Measurements from ENCODE around the gene UBE2D2. TPM values are rescaled to one million over a fixed set of nuclear protein-coding genes. Genes with fewer than 3 reads are reported as not detected.

The UBE2D2 gene
- total RNA-seq, 1 donor from 2014 or later: 166 TPM

DNA sequence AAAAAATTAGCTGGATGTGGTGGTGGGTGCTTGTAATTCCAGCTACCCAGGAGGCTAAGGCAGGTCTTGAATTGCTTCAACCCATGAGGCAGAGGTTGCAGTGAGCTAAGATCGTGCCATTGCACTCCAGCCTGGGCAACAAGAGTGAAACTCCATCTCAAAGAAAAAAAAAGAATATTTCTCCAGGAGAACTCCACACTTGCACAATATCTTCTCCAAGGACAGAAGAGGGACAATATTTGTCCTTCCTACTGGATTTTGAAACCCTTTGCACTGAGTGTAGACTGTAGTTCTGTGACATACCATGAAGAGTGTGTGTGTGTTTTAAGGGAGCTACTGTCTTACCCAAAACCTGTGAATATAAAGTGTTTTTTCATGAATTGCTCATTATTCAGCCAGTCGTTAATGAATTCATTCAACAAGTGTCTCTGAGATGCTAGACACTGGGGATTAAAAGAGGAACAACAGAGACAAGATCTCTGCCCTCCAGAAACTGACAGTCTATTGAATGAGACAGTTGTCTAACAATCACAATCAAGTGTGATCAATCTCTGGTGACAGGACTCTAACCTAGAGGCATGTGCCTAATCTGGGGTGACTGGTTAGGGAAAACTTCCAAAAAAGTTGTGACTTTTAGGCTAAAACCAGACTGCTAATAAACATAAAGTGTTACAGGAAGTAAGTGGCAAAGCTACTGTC, 9.8 kb upstream of the UBE2D2 start:
- TF ChIP-seq, protein P1, sequence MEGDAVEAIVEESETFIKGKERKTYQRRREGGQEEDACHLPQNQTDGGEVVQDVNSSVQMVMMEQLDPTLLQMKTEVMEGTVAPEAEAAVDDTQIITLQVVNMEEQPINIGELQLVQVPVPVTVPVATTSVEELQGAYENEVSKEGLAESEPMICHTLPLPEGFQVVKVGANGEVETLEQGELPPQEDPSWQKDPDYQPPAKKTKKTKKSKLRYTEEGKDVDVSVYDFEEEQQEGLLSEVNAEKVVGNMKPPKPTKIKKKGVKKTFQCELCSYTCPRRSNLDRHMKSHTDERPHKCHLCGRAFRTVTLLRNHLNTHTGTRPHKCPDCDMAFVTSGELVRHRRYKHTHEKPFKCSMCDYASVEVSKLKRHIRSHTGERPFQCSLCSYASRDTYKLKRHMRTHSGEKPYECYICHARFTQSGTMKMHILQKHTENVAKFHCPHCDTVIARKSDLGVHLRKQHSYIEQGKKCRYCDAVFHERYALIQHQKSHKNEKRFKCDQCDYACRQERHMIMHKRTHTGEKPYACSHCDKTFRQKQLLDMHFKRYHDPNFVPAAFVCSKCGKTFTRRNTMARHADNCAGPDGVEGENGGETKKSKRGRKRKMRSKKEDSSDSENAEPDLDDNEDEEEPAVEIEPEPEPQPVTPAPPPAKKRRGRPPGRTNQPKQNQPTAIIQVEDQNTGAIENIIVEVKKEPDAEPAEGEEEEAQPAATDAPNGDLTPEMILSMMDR (conservative IDR thresholded peaks at IDR 0.05): no peak
- no peaks in the 10 kb centered on the region for H3K36me3 Mint-ChIP-seq (ENCODE audit: low read depth)
- H3K27ac Mint-ChIP-seq (ENCODE audit: unreplicated experiment): no peak overlapping the region
- H3K9me3 Mint-ChIP-seq: peaks cover 5% of the 10 kb centered on the region
- H3K27me3 Mint-ChIP-seq (ENCODE audit: low read depth): no peaks in the 10 kb centered on the region
- no peak for DNase-seq (ENCODE audit: low read depth, low spot score)
- H3K4me3 Mint-ChIP-seq: no peak overlapping the region
- H3K4me1 Mint-ChIP-seq: peaks cover 11% of the 10 kb centered on the region

GRCh38 chr5:139552893-139553575, 8.1 kb upstream of the UBE2D2 start:
- Mint-ChIP-seq H3K36me3 (ENCODE audit: low read depth) (no peaks in the 10 kb centered on the region), H3K27ac (ENCODE audit: unreplicated experiment) (no peak overlapping the region), H3K4me3 (no peak overlapping the region), H3K4me1 (peaks cover 11% of the 10 kb centered on the region), H3K9me3 (peaks cover 5% of the 10 kb centered on the region), H3K27me3 (ENCODE audit: low read depth) (no peaks in the 10 kb centered on the region)
- DNase-seq (ENCODE audit: low read depth, low spot score): no peak
- TF ChIP-seq, protein P1 (conservative IDR thresholded peaks at IDR 0.05): no peak

DNA sequence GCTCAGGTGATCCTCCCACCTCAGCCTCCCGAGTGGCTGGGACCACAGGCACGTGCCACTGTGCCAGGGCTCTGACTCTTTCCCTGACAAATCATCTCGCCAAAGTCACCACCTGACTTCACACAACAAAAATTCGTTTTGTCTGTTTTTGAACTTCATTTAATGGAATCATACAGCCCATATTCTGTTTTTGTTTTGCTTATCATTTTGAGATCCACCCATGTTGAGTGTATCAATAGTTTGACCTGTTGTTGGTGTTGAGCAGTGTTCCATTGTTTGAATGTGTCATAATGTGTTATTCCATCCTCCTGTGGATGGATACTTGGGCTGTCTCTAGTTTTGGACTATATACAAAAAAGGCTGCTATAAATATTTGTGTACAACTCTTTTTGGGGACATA, 6.9 kb upstream of the UBE2D2 start:
- no peak for DNase-seq (ENCODE audit: low read depth, low spot score)
- no peak overlapping the region for H3K4me3 Mint-ChIP-seq
- H3K27me3 Mint-ChIP-seq (ENCODE audit: low read depth): no peaks in the 10 kb centered on the region
- peaks cover 11% of the 10 kb centered on the region for H3K4me1 Mint-ChIP-seq
- no peak overlapping the region for H3K27ac Mint-ChIP-seq (ENCODE audit: unreplicated experiment)
- H3K9me3 Mint-ChIP-seq: no peaks in the 10 kb centered on the region
- TF ChIP-seq, protein P1 (conservative IDR thresholded peaks at IDR 0.05): no peak
- H3K36me3 Mint-ChIP-seq (ENCODE audit: low read depth): no peaks in the 10 kb centered on the region

DNA sequence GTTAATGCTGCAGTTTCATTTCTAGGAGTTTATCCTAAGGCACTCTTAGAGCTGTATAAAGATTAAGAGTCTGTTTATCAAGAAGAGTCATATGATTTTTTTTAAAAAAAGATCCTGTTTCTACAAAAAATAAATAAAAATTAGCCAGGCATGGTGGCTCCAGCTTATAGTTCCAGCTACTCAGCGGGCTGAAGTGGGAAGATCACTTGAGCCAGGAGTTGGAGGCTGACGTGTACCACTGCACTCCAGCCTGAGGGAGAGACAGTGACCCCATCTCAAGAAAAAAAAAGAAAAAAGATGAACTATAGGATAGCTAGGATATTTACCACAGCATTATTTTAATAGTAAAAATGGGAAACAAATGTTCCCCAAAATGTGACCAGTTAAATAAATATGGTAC, 3.3 kb upstream of the UBE2D2 start:
- DNase-seq (ENCODE audit: low read depth, low spot score): no peak
- peaks cover 14% of the 10 kb centered on the region for H3K4me1 Mint-ChIP-seq
- H3K9me3 Mint-ChIP-seq: no peaks in the 10 kb centered on the region
- H3K36me3 Mint-ChIP-seq (ENCODE audit: low read depth): no peaks in the 10 kb centered on the region
- no peaks in the 10 kb centered on the region for H3K27me3 Mint-ChIP-seq (ENCODE audit: low read depth)
- TF ChIP-seq, protein P1 (conservative IDR thresholded peaks at IDR 0.05): no peak
- H3K4me3 Mint-ChIP-seq: peak overlapping the region; percentile 31
- no peak overlapping the region for H3K27ac Mint-ChIP-seq (ENCODE audit: unreplicated experiment)

GRCh38 chr5:139561655-139562451, 714 bp downstream of the UBE2D2 start:
- H3K4me3 Mint-ChIP-seq: peak overlapping the region; percentile 92

More at GRCh38 chr5:139561655-139562451, 714 bp downstream of the UBE2D2 start:
- peaks cover 3% of the 10 kb centered on the region for H3K36me3 Mint-ChIP-seq (ENCODE audit: low read depth)
- H3K27me3 Mint-ChIP-seq (ENCODE audit: low read depth): no peaks in the 10 kb centered on the region
- DNase-seq (ENCODE audit: low read depth, low spot score): peak; percentile 45
- H3K27ac Mint-ChIP-seq (ENCODE audit: unreplicated experiment): peak overlapping the region; percentile 91
- TF ChIP-seq, protein P1 (conservative IDR thresholded peaks at IDR 0.05): no peak
- peaks cover 41% of the 10 kb centered on the region for H3K4me1 Mint-ChIP-seq
- H3K9me3 Mint-ChIP-seq: no peaks in the 10 kb centered on the region

All from neural crest cell (in vitro differentiated cells).